CD8-positive, alpha-beta memory T cell (primary cell): ENCODE measurements around the gene ZFP57. TPM values are rescaled to one million over a fixed set of nuclear protein-coding genes. Genes with fewer than 3 reads are reported as not detected.

Source experiments
- CTCF ChIA-PET: fragments of 350-600 bp; sonication (Branson Sonifier 250); formaldehyde crosslinking; loops from one replicate; lab custom pipeline; 2021; ENCODE audit warnings: antibody characterized with exemption; lab: Charles Lee
- POLR2A ChIA-PET: fragments of 350-600 bp; sonication (Branson Sonifier 250); formaldehyde crosslinking; loops from one replicate; lab custom pipeline; 2021; ENCODE audit warnings: antibody characterized with exemption; lab: Charles Lee
- DNase-seq, 5 donors: peaks; one replicate each; pipeline versions ENCODE4 v3.0.0 to v3.0.0-alpha.2; 2020 to 2022; ENCODE audit warnings: mixed read lengths in 1 of 5
- H3K27ac ChIP-seq: one replicate; pipeline ENCODE4 v1.7.0; 2013; ENCODE audit warnings: low read depth, mild to moderate bottlenecking, low read length, moderate library complexity
- H3K27me3 ChIP-seq: 2 replicates; pipeline ENCODE4 v1.7.0; 2013; ENCODE audit warnings: low read length, mild to moderate bottlenecking; ENCODE audit not compliant: insufficient read depth, poor library complexity, severe bottlenecking
- H3K36me3 ChIP-seq: 2 replicates; pipeline ENCODE4 v1.7.0; 2013; ENCODE audit warnings: mild to moderate bottlenecking, low read length, moderate library complexity; ENCODE audit not compliant: insufficient read depth
- H3K4me1 ChIP-seq: 2 replicates; pipeline ENCODE4 v1.7.0; 2013; ENCODE audit warnings: mild to moderate bottlenecking, low read length, moderate library complexity; ENCODE audit not compliant: insufficient read depth
- H3K4me3 ChIP-seq: 2 replicates; pipeline ENCODE4 v1.7.0; 2013; ENCODE audit warnings: mild to moderate bottlenecking, low read length
- H3K9me3 ChIP-seq: 2 replicates; pipeline ENCODE4 v1.7.0; 2013; ENCODE audit warnings: mild to moderate bottlenecking, low read length
- H3K27ac Mint-ChIP-seq, 8 donors: one replicate each; pipeline ENCODE4 v1.8.0; 2020 to 2021; ENCODE audit warnings: mixed read lengths in 8 of 8, mild to moderate bottlenecking in 6 of 8, inconsistent platforms in 3 of 8, moderate library complexity in 3 of 8
- H3K27me3 Mint-ChIP-seq, 2 donors: one replicate each; pipeline ENCODE4 v1.8.0; 2020 to 2021; ENCODE audit warnings: mixed read lengths in 2 of 2, mild to moderate bottlenecking in 1 of 2, moderate library complexity in 1 of 2
- H3K36me3 Mint-ChIP-seq, 3 donors: one replicate each; pipeline ENCODE4 v1.8.0; 2020 to 2021; ENCODE audit warnings: mixed read lengths in 3 of 3, inconsistent platforms in 1 of 3, mild to moderate bottlenecking in 1 of 3
- H3K4me1 Mint-ChIP-seq, 3 donors: one replicate each; pipeline ENCODE4 v1.8.0; 2020 to 2021; ENCODE audit warnings: mixed read lengths in 3 of 3, inconsistent platforms in 1 of 3, mild to moderate bottlenecking in 1 of 3
- H3K4me3 Mint-ChIP-seq, 7 donors: one replicate each; pipeline ENCODE4 v1.8.0; 2020 to 2021; ENCODE audit warnings: mixed read lengths in 7 of 7, mild to moderate bottlenecking in 6 of 7, moderate library complexity in 4 of 7, inconsistent platforms in 2 of 7
- H3K9me3 Mint-ChIP-seq, 5 donors: one replicate each; pipeline ENCODE4 v1.8.0; 2020 to 2022; ENCODE audit warnings: mixed read lengths in 5 of 5, mild to moderate bottlenecking in 3 of 5, moderate library complexity in 2 of 5, inconsistent platforms in 1 of 5
- polyA plus RNA-seq: library from polyadenylated mRNA; unstranded; fragments of 300-500 nt; fragmentation: Illumina TruSeq; gene quantifications from one replicate; pipeline ENCODE4 v1.2.3, GENCODE V29; 2021
- total RNA-seq, 2 experiments: library from RNA; stranded (reverse); gene quantifications; one replicate each; pipeline ENCODE4 v1.2.3, GENCODE V29; 2021

The ZFP57 gene
- total and polyA plus RNA-seq, 3 experiments from 2014 or later: 2.2 to 9.2 (median 9.0) TPM

- ChIA-PET POLR2A (interaction anchor here (1.8 kb wide), 1 partner anchor 21 kb away, joined by 9 read pairs; no protein-coding TSS in a partner anchor), CTCF (interaction anchor here (0.6 to 8.4 kb wide), 5 partner anchors 11 to 430 kb away, joined by 3 to 34 read pairs (median 3); no protein-coding TSS in a partner anchor)
- peak overlapping the region; percentile 57 for H3K27ac ChIP-seq
Measured at GRCh38 chr6:29628419-29629281, 52.3 kb downstream of the ZFP57 start.

GRCh38 chr6:29627755-29628418 lies 53.1 kb downstream of the ZFP57 start:
- POLR2A ChIA-PET: interaction anchor here (0.5 to 1.8 kb wide), 3 partner anchors 22 to 1139 kb away, joined by 3 to 9 read pairs (median 3); no protein-coding TSS in a partner anchor

More at GRCh38 chr6:29628419-29629281, 52.3 kb downstream of the ZFP57 start:
- Histone ChIP-seq H3K36me3 (no peaks in the 10 kb centered on the region), H3K4me1 (peaks cover 27% of the 10 kb centered on the region), H3K9me3 (no peaks in the 10 kb centered on the region), H3K4me3 (peak overlapping the region; percentile 78), H3K27me3 (peaks cover 4% of the 10 kb centered on the region)
- Mint-ChIP-seq H3K27me3 (peaks cover 3 to 23% of the 10 kb centered on the region in 2 donors), H3K4me3 (peak overlapping the region; percentile 81 to 94 (median 92)), H3K27ac (peak overlapping the region; percentile 3 to 82 (median 53)), H3K4me1 (peaks cover 38 to 44% (median 41%) of the 10 kb centered on the region in 3 donors), H3K36me3 (peaks cover 0 to 2% (median 1%) of the 10 kb centered on the region in 3 donors), H3K9me3 (no peaks in the 10 kb centered on the region)
- peak; percentile 28 to 66 (median 35) for DNase-seq

GRCh38 chr6:29626948-29627754 lies 53.8 kb downstream of the ZFP57 start:
- no peaks in the 10 kb centered on the region for H3K9me3 Mint-ChIP-seq
- Histone ChIP-seq H3K27me3 (peaks cover 4% of the 10 kb centered on the region), H3K4me1 (peaks cover 22% of the 10 kb centered on the region), H3K9me3 (no peaks in the 10 kb centered on the region), H3K27ac (peak overlapping the region; percentile 43), H3K36me3 (no peaks in the 10 kb centered on the region), H3K4me3 (no peak overlapping the region)
- peak in 1 of 5 donors; percentile 51 for DNase-seq
- peak overlapping the region; percentile 62 to 77 (median 70) for H3K4me3 Mint-ChIP-seq
- POLR2A ChIA-PET: interaction anchor here (0.5 to 1.8 kb wide), 3 partner anchors 23 to 1139 kb away, joined by 3 to 9 read pairs (median 3); no protein-coding TSS in a partner anchor
- H3K36me3 Mint-ChIP-seq: peaks cover 0 to 4% (median 1%) of the 10 kb centered on the region in 3 donors
- peak overlapping the region; percentile 23 to 88 (median 59) for H3K27ac Mint-ChIP-seq
- CTCF ChIA-PET: interaction anchor here (1.7 to 8.4 kb wide), 3 partner anchors 12 to 27 kb away, joined by 4 to 34 read pairs (median 12); no protein-coding TSS in a partner anchor
- H3K27me3 Mint-ChIP-seq: peaks cover 3 to 20% of the 10 kb centered on the region in 2 donors
- peaks cover 32 to 37% (median 35%) of the 10 kb centered on the region in 3 donors for H3K4me1 Mint-ChIP-seq

More at GRCh38 chr6:29627755-29628418, 53.1 kb downstream of the ZFP57 start:
- Mint-ChIP-seq H3K4me1 (peaks cover 33 to 38% (median 36%) of the 10 kb centered on the region in 3 donors), H3K27me3 (peaks cover 3 to 21% of the 10 kb centered on the region in 2 donors), H3K9me3 (no peaks in the 10 kb centered on the region), H3K36me3 (peaks cover 0 to 1% (median under 1%) of the 10 kb centered on the region in 3 donors), H3K27ac (peak overlapping the region in 6 of 8 donors; percentile 2 to 78 (median 52)), H3K4me3 (peak overlapping the region; percentile 81 to 94 (median 92))
- H3K36me3 ChIP-seq: no peaks in the 10 kb centered on the region
- CTCF ChIA-PET: interaction anchor here (0.6 to 8.4 kb wide), 4 partner anchors 12 to 431 kb away, joined by 3 to 34 read pairs (median 8); no protein-coding TSS in a partner anchor
- DNase-seq: peak; percentile 37 to 73 (median 51)
- H3K9me3 ChIP-seq: no peaks in the 10 kb centered on the region
- peaks cover 23% of the 10 kb centered on the region for H3K4me1 ChIP-seq
- H3K27ac ChIP-seq: peak overlapping the region; percentile 57
- peak overlapping the region; percentile 78 for H3K4me3 ChIP-seq
- peaks cover 4% of the 10 kb centered on the region for H3K27me3 ChIP-seq

GRCh38 chr6:29625337-29625930 lies 55.5 kb downstream of the ZFP57 start:
- Mint-ChIP-seq H3K27ac (peak overlapping the region in 4 of 8 donors; percentile 11 to 83 (median 34)), H3K4me1 (peaks cover 18 to 23% (median 21%) of the 10 kb centered on the region in 3 donors), H3K9me3 (no peaks in the 10 kb centered on the region), H3K27me3 (peaks cover 0 to 14% of the 10 kb centered on the region in 2 donors), H3K4me3 (peak overlapping the region in 1 of 7 donors; percentile 76), H3K36me3 (peaks cover 0 to 18% (median 1%) of the 10 kb centered on the region in 3 donors)
- H3K4me1 ChIP-seq: peaks cover 8% of the 10 kb centered on the region
- peaks cover 3% of the 10 kb centered on the region for H3K27me3 ChIP-seq
- no peak for DNase-seq
- no peaks in the 10 kb centered on the region for H3K9me3 ChIP-seq
- no peak overlapping the region for H3K4me3 ChIP-seq
- ChIA-PET CTCF (interaction anchor here (1.7 to 8.4 kb wide), 3 partner anchors 14 to 28 kb away, joined by 4 to 34 read pairs (median 12); no protein-coding TSS in a partner anchor), POLR2A (no interaction called here)
- H3K27ac ChIP-seq: no peak overlapping the region
- no peaks in the 10 kb centered on the region for H3K36me3 ChIP-seq

- ChIA-PET POLR2A (no interaction called here), CTCF (interaction anchor here (1.1 to 8.4 kb wide), 2 partner anchors 11 to 25 kb away, joined by 3 to 34 read pairs; no protein-coding TSS in a partner anchor)
- Mint-ChIP-seq H3K36me3 (peaks cover 0 to 25% (median 0%) of the 10 kb centered on the region in 3 donors), H3K9me3 (no peaks in the 10 kb centered on the region), H3K4me3 (peak overlapping the region in 1 of 7 donors; percentile 16), H3K27ac (peak overlapping the region in 3 of 8 donors; percentile 12 to 79 (median 36)), H3K4me1 (peaks cover 18 to 20% (median 18%) of the 10 kb centered on the region in 3 donors), H3K27me3 (peaks cover 0 to 14% of the 10 kb centered on the region in 2 donors)
- Histone ChIP-seq H3K4me1 (peaks cover 8% of the 10 kb centered on the region), H3K9me3 (no peaks in the 10 kb centered on the region), H3K36me3 (no peaks in the 10 kb centered on the region), H3K27me3 (no peaks in the 10 kb centered on the region), H3K4me3 (no peak overlapping the region), H3K27ac (no peak overlapping the region)
- no peak for DNase-seq
Measured at GRCh38 chr6:29624520-29624961, 56.4 kb downstream of the ZFP57 start.
